IgD-negative memory B cell (primary cell): ENCODE results near the gene TTLL11. TPM values are rescaled to one million over a fixed set of nuclear protein-coding genes. Genes with fewer than 3 reads are reported as not detected.

Experiments used
- H3K27ac Mint-ChIP-seq, 3 donors: one replicate each; pipeline ENCODE4 v1.8.0; 2020 to 2022; ENCODE audit warnings: mild to moderate bottlenecking in 3 of 3, mixed read lengths in 3 of 3, moderate library complexity in 1 of 3
- H3K27me3 Mint-ChIP-seq: one replicate; pipeline ENCODE4 v1.8.0; 2021; ENCODE audit warnings: mixed read lengths
- H3K36me3 Mint-ChIP-seq: one replicate; pipeline ENCODE4 v1.8.0; 2020; ENCODE audit warnings: mild to moderate bottlenecking, mixed read lengths
- H3K4me1 Mint-ChIP-seq, 3 donors: one replicate each; pipeline ENCODE4 v1.8.0; 2020 to 2022; ENCODE audit warnings: mixed read lengths in 3 of 3, mild to moderate bottlenecking in 1 of 3
- H3K4me3 Mint-ChIP-seq, 4 donors: one replicate each; pipeline ENCODE4 v1.8.0; 2020 to 2022; ENCODE audit warnings: mild to moderate bottlenecking in 4 of 4, mixed read lengths in 4 of 4, moderate library complexity in 3 of 4
- H3K9me3 Mint-ChIP-seq, 3 donors: one replicate each; pipeline ENCODE4 v1.8.0; 2020 to 2021; ENCODE audit warnings: mixed read lengths in 3 of 3, mild to moderate bottlenecking in 1 of 3
- polyA plus RNA-seq: library from polyadenylated mRNA; unstranded; fragments of 300-500 nt; fragmentation: Illumina TruSeq; gene quantifications from one replicate; pipeline ENCODE4 v1.2.3, GENCODE V29; 2021

TTLL11 gene
- polyA plus RNA-seq, 1 donor from 2014 or later = 6.0 TPM

- no peaks in the 10 kb centered on the region for H3K27me3 Mint-ChIP-seq
- peaks cover 1% of the 10 kb centered on the region for H3K36me3 Mint-ChIP-seq
- no peaks in the 10 kb centered on the region for H3K4me1 Mint-ChIP-seq
- H3K4me3 Mint-ChIP-seq = no peak overlapping the region
- H3K9me3 Mint-ChIP-seq = no peaks in the 10 kb centered on the region
- peak overlapping the region in 1 of 3 donors; percentile 7 for H3K27ac Mint-ChIP-seq
Observed at GRCh38 chr9:121830441-121831140, 262.5 kb downstream of the TTLL11 start.

GRCh38 chr9:121827251-121827967 is 265.7 kb downstream of the TTLL11 start:
- Mint-ChIP-seq H3K4me1 (no peaks in the 10 kb centered on the region), H3K27ac (no peak overlapping the region), H3K36me3 (peaks cover 1% of the 10 kb centered on the region), H3K27me3 (no peaks in the 10 kb centered on the region), H3K4me3 (no peak overlapping the region), H3K9me3 (no peaks in the 10 kb centered on the region)

- H3K36me3 Mint-ChIP-seq = peaks cover 1% of the 10 kb centered on the region
- no peaks in the 10 kb centered on the region for H3K4me1 Mint-ChIP-seq
- H3K27ac Mint-ChIP-seq = no peak overlapping the region
- H3K9me3 Mint-ChIP-seq = no peaks in the 10 kb centered on the region
- no peak overlapping the region for H3K4me3 Mint-ChIP-seq
- H3K27me3 Mint-ChIP-seq = no peaks in the 10 kb centered on the region
Observed at GRCh38 chr9:121826711-121827110, 266.4 kb downstream of the TTLL11 start.

- Mint-ChIP-seq H3K27ac (peak overlapping the region in 1 of 3 donors; percentile 47), H3K36me3 (no peaks in the 10 kb centered on the region), H3K4me3 (no peak overlapping the region), H3K27me3 (no peaks in the 10 kb centered on the region), H3K4me1 (no peaks in the 10 kb centered on the region), H3K9me3 (no peaks in the 10 kb centered on the region)
Observed at GRCh38 chr9:121825031-121825691, 267.9 kb downstream of the TTLL11 start.

GRCh38 chr9:121824651-121825030 is 268.5 kb downstream of the TTLL11 start:
- no peaks in the 10 kb centered on the region for H3K27me3 Mint-ChIP-seq
- no peaks in the 10 kb centered on the region for H3K9me3 Mint-ChIP-seq
- H3K27ac Mint-ChIP-seq = no peak overlapping the region

GRCh38 chr9:121823451-121824169 is 269.5 kb downstream of the TTLL11 start:
- no peaks in the 10 kb centered on the region for H3K9me3 Mint-ChIP-seq
- no peaks in the 10 kb centered on the region for H3K27me3 Mint-ChIP-seq
- no peak overlapping the region for H3K27ac Mint-ChIP-seq
- no peaks in the 10 kb centered on the region for H3K4me1 Mint-ChIP-seq
- H3K4me3 Mint-ChIP-seq = no peak overlapping the region
- no peaks in the 10 kb centered on the region for H3K36me3 Mint-ChIP-seq

More at GRCh38 chr9:121824651-121825030, 268.5 kb downstream of the TTLL11 start:
- Mint-ChIP-seq H3K36me3 (no peaks in the 10 kb centered on the region), H3K4me3 (no peak overlapping the region), H3K4me1 (no peaks in the 10 kb centered on the region)

- peak overlapping the region in 1 of 3 donors; percentile 74 for H3K27ac Mint-ChIP-seq
- H3K9me3 Mint-ChIP-seq = no peaks in the 10 kb centered on the region
- no peak overlapping the region for H3K4me3 Mint-ChIP-seq
- no peaks in the 10 kb centered on the region for H3K36me3 Mint-ChIP-seq
- H3K27me3 Mint-ChIP-seq = no peaks in the 10 kb centered on the region
- H3K4me1 Mint-ChIP-seq = no peaks in the 10 kb centered on the region
Observed at GRCh38 chr9:121822093-121823085, 270.7 kb downstream of the TTLL11 start.

GRCh38 chr9:121821326-121821725 is 271.8 kb downstream of the TTLL11 start:
- Mint-ChIP-seq H3K4me1 (no peaks in the 10 kb centered on the region), H3K27ac (no peak overlapping the region), H3K36me3 (no peaks in the 10 kb centered on the region), H3K4me3 (no peak overlapping the region), H3K27me3 (no peaks in the 10 kb centered on the region), H3K9me3 (no peaks in the 10 kb centered on the region)

GRCh38 chr9:121820286-121821005 is 272.7 kb downstream of the TTLL11 start:
- H3K27me3 Mint-ChIP-seq = peaks cover 1% of the 10 kb centered on the region

GRCh38 chr9:121819428-121820231 is 273.5 kb downstream of the TTLL11 start:
- no peaks in the 10 kb centered on the region for H3K4me1 Mint-ChIP-seq
- no peak overlapping the region for H3K27ac Mint-ChIP-seq
- no peak overlapping the region for H3K4me3 Mint-ChIP-seq
- no peaks in the 10 kb centered on the region for H3K36me3 Mint-ChIP-seq
- H3K9me3 Mint-ChIP-seq = no peaks in the 10 kb centered on the region
- peaks cover 1% of the 10 kb centered on the region for H3K27me3 Mint-ChIP-seq

More at GRCh38 chr9:121820286-121821005, 272.7 kb downstream of the TTLL11 start:
- no peak overlapping the region for H3K27ac Mint-ChIP-seq
- no peak overlapping the region for H3K4me3 Mint-ChIP-seq
- H3K36me3 Mint-ChIP-seq = no peaks in the 10 kb centered on the region
- no peaks in the 10 kb centered on the region for H3K9me3 Mint-ChIP-seq
- H3K4me1 Mint-ChIP-seq = no peaks in the 10 kb centered on the region

- Mint-ChIP-seq H3K36me3 (no peaks in the 10 kb centered on the region), H3K4me3 (no peak overlapping the region), H3K4me1 (no peaks in the 10 kb centered on the region), H3K27me3 (peaks cover 1% of the 10 kb centered on the region), H3K27ac (no peak overlapping the region), H3K9me3 (no peaks in the 10 kb centered on the region)
Observed at GRCh38 chr9:121818841-121819427, 274.2 kb downstream of the TTLL11 start.

GRCh38 chr9:121818016-121818661 is 275.0 kb downstream of the TTLL11 start:
- H3K4me1 Mint-ChIP-seq = no peaks in the 10 kb centered on the region
- H3K4me3 Mint-ChIP-seq = no peak overlapping the region
- H3K27ac Mint-ChIP-seq = no peak overlapping the region
- H3K9me3 Mint-ChIP-seq = no peaks in the 10 kb centered on the region
- no peaks in the 10 kb centered on the region for H3K36me3 Mint-ChIP-seq
- peaks cover 1% of the 10 kb centered on the region for H3K27me3 Mint-ChIP-seq
